Endothelial cell of umbilical vein (primary cell): ENCODE data around the gene FOXD3. TPM values are rescaled to one million over a fixed set of nuclear protein-coding genes. Genes with fewer than 3 reads are reported as not detected.

ENCODE experiments used
- BruUV-seq: library from RNA; stranded (reverse); fragments of 400-500 nt; replicated peaks from 2 replicates; lab custom pipeline; 2021; lab: Mats Ljungman, UMichigan
- CTCF ChIA-PET: fragments of 300-600, 350-600 bp; sonication (Branson Sonifier 250); formaldehyde crosslinking; loops from one replicate; lab custom pipeline; 2021; ENCODE audit warnings: antibody characterized with exemption, inconsistent platforms; lab: Charles Lee
- POLR2A ChIA-PET: fragments of 300-600, 350-600 bp; sonication (Branson Sonifier 250); formaldehyde crosslinking; loops from one replicate; lab custom pipeline; 2021; ENCODE audit warnings: antibody characterized with exemption, inconsistent platforms; lab: Charles Lee
- DNase-seq: peaks from one replicate; pipeline ENCODE4 v3.0.0-alpha.2; 2011; ENCODE audit warnings: low read depth, low spot score
- FAIRE-seq: peaks from 2 replicates; lab custom pipeline; 2011; peaks lifted over from hg19 to GRCh38; lab: Jason Lieb, UNC
- H2AFZ ChIP-seq: 2 replicates; pipeline ENCODE4 v1.6.0; 2012; ENCODE audit warnings: low read depth, low read length, control low read depth, inconsistent platforms
- H3K27ac ChIP-seq: 2 replicates; pipeline ENCODE4 v1.5.1; 2011; ENCODE audit warnings: low read depth, mild to moderate bottlenecking, control low read depth, low read length, moderate library complexity; ENCODE audit not compliant: insufficient read depth
- H3K27me3 ChIP-seq, 2 experiments: 2 replicates each; pipeline versions ENCODE4 v1.6.0 to v1.6.1; 2011; ENCODE audit warnings: low read length in 2 of 2, mixed read lengths in 1 of 2; ENCODE audit not compliant: control insufficient read depth in 2 of 2, insufficient read depth in 2 of 2
- H3K36me3 ChIP-seq, 2 experiments: 2 replicates in 1 of 2; 3 replicates in 1 of 2; pipeline ENCODE4 v1.5.1; 2011; ENCODE audit warnings: low read length in 2 of 2, mild to moderate bottlenecking in 1 of 2, moderate library complexity in 1 of 2; ENCODE audit not compliant: control insufficient read depth in 2 of 2, insufficient read depth in 2 of 2; ENCODE audit errors: extremely low read depth in 1 of 2
- H3K4me1 ChIP-seq: 3 replicates; pipeline ENCODE4 v1.5.1; 2011; ENCODE audit warnings: mild to moderate bottlenecking, low read length; ENCODE audit not compliant: control insufficient read depth, insufficient read depth; ENCODE audit errors: extremely low read depth
- H3K4me2 ChIP-seq: 2 replicates; pipeline ENCODE4 v1.6.1; 2011; ENCODE audit warnings: low read length, control low read depth, mixed read lengths; ENCODE audit not compliant: insufficient read depth
- H3K4me3 ChIP-seq, 3 experiments: fragments of 200-600 bp in 1 of 3; sonication (generic), shearing (Covaris generic) in 1 of 3; replicated peaks in 1 of 3; 2 replicates each; pipeline ENCODE4 v1.5.1; 2011 to 2016; ENCODE audit warnings: control low read depth in 3 of 3, low read length in 3 of 3, mild to moderate bottlenecking in 2 of 3, inconsistent platforms in 1 of 3, low read depth in 1 of 3, moderate library complexity in 1 of 3; ENCODE audit not compliant: insufficient read depth in 1 of 3
- H3K79me2 ChIP-seq: 2 replicates; pipeline ENCODE4 v1.6.0; 2012; ENCODE audit warnings: low read length, inconsistent platforms; ENCODE audit not compliant: control insufficient read depth, insufficient read depth
- H3K9ac ChIP-seq: replicated peaks from 2 replicates; pipeline ENCODE3; 2011; ENCODE audit warnings: low read length, control low read depth; ENCODE audit not compliant: insufficient read depth; ENCODE audit errors: extremely low read depth
- H3K9me1 ChIP-seq: replicated peaks from 3 replicates; pipeline ENCODE4 v1.6.0; 2011; ENCODE audit warnings: mild to moderate bottlenecking, low read length; ENCODE audit not compliant: control insufficient read depth, insufficient read depth; ENCODE audit errors: extremely low read depth
- H3K9me3 ChIP-seq: replicated peaks from 2 replicates; pipeline ENCODE4 v1.5.1; 2012; ENCODE audit warnings: low read length, inconsistent platforms; ENCODE audit not compliant: control insufficient read depth, insufficient read depth
- H4K20me1 ChIP-seq: replicated peaks from 2 replicates; pipeline ENCODE3; 2011; ENCODE audit warnings: mild to moderate bottlenecking, low read length; ENCODE audit not compliant: control insufficient read depth, insufficient read depth; ENCODE audit errors: extremely low read depth
- CTCF ChIP-seq, 2 donors: IDR thresholded peaks; 1 replicate in 1 of 2; 2 replicates in 1 of 2; pipeline ENCODE4 v1.5.1; 2011; ENCODE audit warnings: low read length in 2 of 2, mild to moderate bottlenecking in 2 of 2, moderate library complexity in 2 of 2, control low read depth in 1 of 2, inconsistent platforms in 1 of 2, low read depth in 1 of 2; ENCODE audit not compliant: insufficient read depth in 1 of 2; ENCODE audit errors: extremely low read depth in 1 of 2
- GATA2 ChIP-seq: IDR thresholded peaks from 2 replicates; pipeline ENCODE4 v1.7.0; 2011; ENCODE audit warnings: low read depth, mild to moderate bottlenecking, moderate library complexity, mixed read lengths, low read length; ENCODE audit not compliant: insufficient read length, insufficient read depth
- JUN ChIP-seq: IDR thresholded peaks from 2 replicates; pipeline ENCODE4 v1.6.1; 2011; ENCODE audit warnings: borderline replicate concordance, low read depth; ENCODE audit not compliant: insufficient read length, insufficient read depth
- MAX ChIP-seq: IDR thresholded peaks from 2 replicates; pipeline ENCODE4 v1.6.1; 2011; ENCODE audit not compliant: insufficient read depth, insufficient read length
- MYC ChIP-seq: IDR thresholded peaks from one replicate; pipeline ENCODE4 v1.6.1; 2011; ENCODE audit warnings: mild to moderate bottlenecking, low read depth, low read length
- POLR2A ChIP-seq: IDR thresholded peaks from 2 replicates; pipeline ENCODE4 v1.6.1; 2012; ENCODE audit warnings: low read depth, mild to moderate bottlenecking, control low read depth, low read length
- POLR2AphosphoS5 ChIP-seq: IDR thresholded peaks from 2 replicates; pipeline ENCODE4 v1.6.1; 2012; ENCODE audit warnings: low read depth, mild to moderate bottlenecking, control low read depth, low read length, moderate library complexity; ENCODE audit not compliant: insufficient read depth
- dilution Hi-C: fragments of 300-500 bp; cut with MboI; formaldehyde crosslinking; loops from one replicate; pipeline ENCODE4 v1.15.0; 2019; ENCODE audit warnings: low sequenced_read_pairs; ENCODE audit not compliant: extremely low pct_ligation_motif_present
- intact Hi-C: fragments of 100-400 bp; cut with micrococcal nuclease; formaldehyde crosslinking; loops from one replicate; pipeline ENCODE4 v1.10.0; 2022
- polyA plus RNA-seq, 4 experiments: library from polyadenylated mRNA; depleted of rRNA in 3 of 4; stranded (reverse) in 3 of 4; unstranded in 1 of 4; fragments of >200 nt; gene quantifications; 2 replicates each; pipeline versions ENCODE4 v1.2.1 to v1.2.3, GENCODE V29; 2011 to 2012; ENCODE audit warnings: missing spikeins in 1 of 4
- total RNA-seq: library from RNA; stranded (reverse); gene quantifications from 2 replicates; pipeline ENCODE4 v1.2.3, GENCODE V29; 2021

Gene FOXD3
- total and polyA plus RNA-seq, 2 donors (not counting 3 experiments of a cell fraction or from before 2014, with no cell fraction given) = not detected

GRCh38 chr1:63304410-63304809, 18.0 kb upstream of the FOXD3 start:
- no peaks in the 10 kb centered on the region for H3K4me1 ChIP-seq
- H3K27me3 ChIP-seq = peaks cover 8 to 10% of the 10 kb centered on the region in 2 experiments
- H2AFZ ChIP-seq = no peak overlapping the region
- no peaks in the 10 kb centered on the region for H3K36me3 ChIP-seq
- BruUV-seq = no TSS peak
- H3K9me3 ChIP-seq = no peaks in the 10 kb centered on the region
- no peak overlapping the region for H3K4me2 ChIP-seq
- H3K9me1 ChIP-seq = no peaks in the 10 kb centered on the region
- no peak for TF ChIP-seq MAX
- no peak for TF ChIP-seq POLR2AphosphoS5
- TF ChIP-seq JUN = no peak
- TF ChIP-seq GATA2 = no peak
- no peak for TF ChIP-seq MYC
- no peak for TF ChIP-seq POLR2A
- no peak for TF ChIP-seq CTCF (IDR thresholded peaks at IDR 0.05; ENCODE audit: extremely low read depth in 1 of 2, insufficient read depth in 1 of 2, low read depth in 1 of 2, low read length in 2 of 2)
- ChIA-PET POLR2A (no interaction called here), CTCF (no interaction called here)
- no peaks in the 10 kb centered on the region for H3K79me2 ChIP-seq
- no peak overlapping the region for H3K27ac ChIP-seq
- H4K20me1 ChIP-seq = no peaks in the 10 kb centered on the region
- dilution Hi-C loops (no loop called here), intact Hi-C loops (no loop called here)
- DNase-seq (no peak), FAIRE-seq (no peak)
- no peak overlapping the region for H3K9ac ChIP-seq
- no peak overlapping the region for H3K4me3 ChIP-seq
